Hematopoietic multipotent progenitor cell treated with erythropoietin and hydrocortisone succinate and interleukin-3 and kit ligand, for 15 days (in vitro differentiated cells): Measurements from ENCODE around the gene LILRB2.
"Not testable (repeated sequence)": the region's sequence is repeated elsewhere in the genome, so short reads cannot be mapped to it uniquely, and the experiment has no call there.

Experiments
- DNase-seq: peaks from one replicate; pipeline ENCODE4 v3.0.0-alpha.2; 2015; ENCODE audit warnings: low spot score

The LILRB2 gene

DNA sequence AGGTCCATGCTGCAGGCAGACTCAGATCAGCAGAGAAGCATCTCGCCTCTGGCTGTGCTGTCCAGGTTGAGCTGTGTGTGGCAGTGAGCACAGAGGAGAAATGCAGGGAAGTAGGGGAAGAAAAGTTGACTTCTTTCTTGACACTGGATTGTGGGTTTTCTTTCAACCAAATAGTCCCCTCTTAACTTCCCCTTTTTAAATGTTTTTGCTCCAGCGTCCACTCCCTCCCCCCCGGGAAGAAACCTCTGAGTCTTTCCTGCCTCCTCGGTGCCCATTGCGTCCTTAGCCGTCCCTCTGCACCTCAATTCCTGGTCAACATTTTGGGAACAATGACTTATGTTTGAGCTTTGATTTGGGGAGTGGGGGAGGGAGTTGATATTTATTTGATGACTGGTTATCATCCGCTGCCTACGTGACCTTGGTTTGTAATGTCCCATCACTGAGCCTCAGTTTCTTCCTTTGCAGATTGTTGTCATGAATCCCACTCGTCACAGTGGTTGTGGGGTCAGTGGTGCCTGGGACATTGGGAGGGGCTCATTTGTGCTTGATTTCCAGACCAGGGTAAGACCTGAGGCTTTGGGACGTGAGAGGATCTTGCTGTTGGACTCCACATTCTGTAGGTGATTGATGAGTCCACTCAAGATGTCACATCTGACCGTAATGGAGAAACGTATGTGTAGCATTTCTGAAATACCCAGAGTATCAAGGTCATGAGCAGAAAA lies at the start of gene LILRB2:
LILRB2 (minus strand) TSS at position 104 of the 722 bp plus-strand sequence. CDS start 614 bp downstream, outside the sequence.
- no peak for DNase-seq

DNA sequence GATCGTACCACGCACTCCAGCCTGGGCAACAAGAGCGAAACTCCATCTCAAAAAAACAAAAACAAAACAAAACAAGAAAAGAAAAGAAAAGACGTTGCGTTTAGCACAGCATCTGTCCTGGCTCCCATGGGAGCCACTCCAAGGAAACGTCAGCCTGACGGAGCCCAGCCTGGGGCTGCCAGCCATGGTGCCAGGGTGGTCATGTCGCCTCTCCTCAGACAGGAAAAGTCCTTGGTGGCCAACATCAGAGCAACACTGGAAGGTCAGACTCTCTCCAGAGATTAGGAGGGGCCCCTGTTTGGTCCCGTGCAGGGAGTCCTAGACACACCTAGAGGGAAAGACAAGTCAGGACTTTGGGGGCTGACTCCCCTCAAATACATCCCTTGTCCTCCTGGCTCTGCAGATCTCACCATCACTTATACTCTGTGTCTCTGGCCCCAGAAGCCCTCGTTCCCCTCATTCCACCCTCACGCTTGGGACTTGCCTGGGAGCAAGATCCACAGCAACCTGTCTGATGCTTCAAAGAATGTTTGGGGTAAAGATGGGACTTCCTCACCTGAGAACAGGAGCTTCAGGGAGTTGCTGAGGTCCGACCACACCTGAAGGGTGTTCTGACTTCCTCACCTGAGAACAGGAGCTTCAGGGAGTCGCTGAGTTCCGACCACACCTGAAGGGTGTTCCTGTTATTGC lies 48.7 kb upstream of the LILRB2 start:
- no peak for DNase-seq

- not testable (repeated sequence) for DNase-seq
Measured at GRCh38 chr19:54328781-54329180, 47.9 kb upstream of the LILRB2 start.

GRCh38 chr19:54325631-54326030 lies 44.7 kb upstream of the LILRB2 start:
- DNase-seq: no peak

- DNase-seq: peak; percentile 50
Measured at GRCh38 chr19:54325194-54325621, 44.3 kb upstream of the LILRB2 start.

DNA sequence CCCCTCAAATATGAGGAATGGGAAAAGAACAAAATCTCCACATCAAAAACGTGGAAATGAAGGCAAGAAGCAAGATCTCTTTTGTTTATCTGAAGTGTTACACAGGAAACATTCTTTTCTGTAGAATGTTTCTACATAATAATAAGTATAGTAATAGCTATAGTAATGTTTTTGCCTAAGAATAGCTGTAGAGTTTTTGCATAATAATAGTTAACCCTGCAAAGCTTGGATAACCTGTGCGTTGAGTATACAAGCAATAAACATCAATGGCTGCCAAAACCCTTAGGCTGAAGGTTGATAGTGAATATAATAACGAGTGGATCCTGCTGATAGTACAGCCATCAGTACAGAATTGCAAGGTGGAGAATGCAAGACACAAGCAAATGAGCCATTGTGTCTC lies 43.2 kb upstream of the LILRB2 start:
- no peak for DNase-seq

- not testable (repeated sequence) for DNase-seq
Measured at GRCh38 chr19:54322934-54323333, 42.0 kb upstream of the LILRB2 start.

DNA sequence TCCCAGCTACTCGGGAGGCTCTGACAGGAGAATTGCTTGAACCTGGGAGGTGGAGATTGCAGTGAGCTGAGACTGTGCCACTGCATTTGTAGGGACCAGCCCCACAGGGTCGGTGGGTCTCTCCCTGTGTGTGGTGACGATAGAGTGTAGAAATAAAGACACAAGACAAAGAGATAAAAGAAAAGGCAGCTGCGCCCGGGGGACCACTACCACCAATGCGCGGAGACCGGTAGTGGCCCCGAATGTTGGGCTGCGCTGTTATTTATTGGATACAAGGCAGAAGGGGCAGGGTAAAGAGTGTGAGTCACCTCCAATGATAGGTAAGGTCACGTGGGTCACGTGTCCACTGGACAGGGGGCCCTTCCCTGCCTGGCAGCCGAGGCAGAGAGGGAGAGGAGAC lies 41.4 kb upstream of the LILRB2 start:
- DNase-seq: not testable (repeated sequence)

- no peak for DNase-seq
Measured at GRCh38 chr19:54319892-54320670, 39.2 kb upstream of the LILRB2 start.

DNA sequence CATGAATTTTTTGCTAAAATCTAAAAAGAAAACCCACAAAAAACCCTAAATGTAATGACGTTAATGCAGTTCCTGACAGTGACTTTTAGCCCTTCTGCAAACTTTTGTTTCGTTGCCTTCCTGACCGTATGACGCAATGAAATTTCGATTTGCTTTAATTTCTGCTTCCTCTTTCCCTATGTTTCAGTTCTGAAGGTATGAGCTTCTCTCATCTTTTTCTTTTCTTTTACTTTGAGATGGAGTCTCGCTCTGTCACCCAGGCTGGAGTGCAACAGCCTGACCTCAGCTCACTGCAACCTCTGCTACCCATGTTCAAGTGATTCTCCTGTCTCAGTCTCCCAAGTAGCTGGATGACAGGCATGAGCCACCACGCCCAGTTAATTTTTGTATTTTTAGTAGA lies 38.1 kb upstream of the LILRB2 start:
- no peak for DNase-seq

GRCh38 chr19:54317965-54318240 lies 37.0 kb upstream of the LILRB2 start:
- no peak for DNase-seq

DNA sequence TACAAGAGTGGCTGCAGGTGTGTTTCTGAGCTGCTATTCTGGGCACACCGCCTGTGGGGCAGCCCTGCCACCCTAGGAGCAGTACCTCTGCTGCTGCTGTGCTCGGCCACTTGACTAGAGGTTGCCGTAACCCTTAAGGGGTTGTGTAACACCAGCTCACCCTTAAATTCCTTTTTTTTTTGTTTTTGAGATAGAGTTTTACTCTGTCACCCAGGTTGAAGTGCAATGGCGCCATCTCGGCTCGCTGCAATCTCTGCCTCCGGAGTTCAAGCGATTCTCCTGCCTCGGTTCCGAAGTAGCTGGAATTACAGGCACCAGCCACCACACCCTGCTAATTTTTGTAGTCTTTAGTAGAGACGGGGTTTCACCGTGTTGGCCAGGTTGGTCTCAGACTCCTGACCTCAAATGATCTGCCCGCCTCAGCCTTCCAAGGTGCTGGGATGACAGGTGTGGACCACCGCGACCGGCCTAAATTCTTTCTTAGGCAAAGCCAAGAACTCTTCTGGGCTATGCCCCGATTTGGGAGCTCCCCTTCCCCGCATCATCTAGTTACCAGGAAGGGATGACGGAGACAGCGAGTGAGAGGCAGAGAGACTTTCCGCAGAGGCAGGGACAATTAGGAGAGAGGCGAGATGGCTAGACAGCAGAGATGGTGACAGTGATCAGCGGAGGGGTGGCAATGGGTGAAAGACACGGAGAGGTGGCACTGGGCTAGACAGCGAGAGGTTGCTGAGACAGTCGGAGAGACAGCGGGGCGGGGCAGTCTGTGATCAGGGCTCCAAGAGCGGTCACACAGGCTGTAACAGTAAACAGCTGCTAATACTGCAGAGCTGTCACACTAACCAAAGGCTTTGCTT lies 36.4 kb upstream of the LILRB2 start:
- no peak for DNase-seq

GRCh38 chr19:54316746-54317107 lies 35.8 kb upstream of the LILRB2 start:
- DNase-seq: no peak

GRCh38 chr19:54315956-54316355 lies 35.0 kb upstream of the LILRB2 start:
- no peak for DNase-seq

- DNase-seq: no peak
Measured at GRCh38 chr19:54312436-54313377, 31.8 kb upstream of the LILRB2 start, which contains the start of gene LILRA5. Gene LILRA5 (minus strand): TSS chr19:54313166. CDS start chr19:54313019, 147 bp downstream.

DNA sequence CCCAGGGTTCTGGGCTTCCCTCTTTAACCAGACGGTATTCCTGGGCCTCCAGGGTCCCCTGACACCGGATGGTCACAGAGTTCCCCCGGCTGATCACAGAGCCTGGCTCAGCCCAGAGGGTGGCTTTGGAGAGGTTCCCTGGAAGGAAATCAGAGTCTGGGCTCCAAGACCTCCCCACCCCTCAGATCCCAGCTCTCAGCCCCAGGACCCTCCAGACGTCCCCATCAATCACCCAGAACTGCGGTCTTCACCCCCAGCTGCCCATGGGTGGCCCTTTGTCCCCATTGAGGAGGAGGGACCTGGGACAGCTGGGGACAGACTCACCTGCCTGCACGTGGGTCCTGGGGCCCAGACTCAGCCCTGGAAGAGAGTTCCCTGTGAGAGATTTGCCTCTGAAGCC lies 31.1 kb upstream of the LILRB2 start:
- DNase-seq: no peak

DNA sequence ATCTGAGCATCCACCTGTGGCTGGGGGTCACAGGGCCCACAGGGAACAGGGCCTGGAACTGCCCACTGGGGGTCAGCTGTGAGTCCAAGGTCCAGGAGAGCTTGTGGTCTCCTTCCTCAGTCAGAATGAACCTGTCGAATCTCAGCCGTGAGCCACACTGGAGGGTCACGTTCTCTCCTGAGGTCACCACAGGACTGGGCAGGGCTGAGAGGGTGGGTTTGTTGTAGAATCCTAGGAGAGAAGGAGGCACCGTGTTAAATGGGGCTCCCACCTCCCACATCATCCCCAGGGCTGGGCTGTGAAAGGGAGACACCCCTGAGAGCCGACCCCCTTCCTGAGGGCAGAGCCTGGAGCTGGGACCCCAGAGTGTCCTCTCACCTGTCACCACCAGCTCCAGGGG lies 30.6 kb upstream of the LILRB2 start:
- DNase-seq: no peak

DNA sequence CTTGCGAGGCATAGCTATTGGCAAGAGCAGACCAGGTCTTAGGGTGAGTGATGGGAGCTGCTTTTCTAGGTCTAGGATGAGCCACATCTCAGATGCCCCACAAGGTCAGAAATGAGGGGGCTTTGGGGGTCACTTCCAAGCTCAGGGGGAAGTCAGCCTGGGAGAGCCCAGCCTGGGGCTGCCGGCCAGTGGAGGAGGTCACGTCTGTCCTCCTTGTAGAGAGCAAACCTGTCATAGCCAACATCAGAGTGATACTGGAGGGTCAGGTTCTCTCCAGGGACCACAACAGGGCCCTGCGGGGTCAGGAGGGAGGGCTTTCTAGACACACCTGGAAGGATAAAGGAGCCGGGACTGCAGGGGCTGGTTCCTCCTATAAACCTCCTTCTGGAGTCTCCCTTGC lies 29.6 kb upstream of the LILRB2 start:
- no peak for DNase-seq

DNA sequence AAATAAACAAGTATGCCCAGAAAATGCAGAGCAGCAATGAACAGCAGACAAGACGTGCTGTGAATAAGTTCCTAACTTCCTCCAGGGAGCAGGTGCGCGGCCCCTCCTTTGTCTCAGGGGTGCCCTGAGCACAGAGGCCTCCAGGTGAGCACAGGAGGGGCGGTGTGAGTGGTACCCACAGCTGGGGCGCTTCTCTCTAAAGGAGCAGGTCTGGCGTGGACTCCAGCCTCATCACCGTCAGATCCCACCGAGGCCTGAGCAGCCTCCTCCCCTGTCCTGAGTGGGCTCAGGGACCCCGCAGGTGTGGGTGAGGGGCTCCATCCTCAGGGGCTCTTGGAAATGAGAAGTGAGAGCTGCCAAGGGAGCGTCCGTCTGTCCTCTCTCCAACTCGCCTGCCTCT lies 28.9 kb upstream of the LILRB2 start:
- DNase-seq: no peak

GRCh38 chr19:54307389-54308020 lies 26.6 kb upstream of the LILRB2 start:
- DNase-seq: no peak
